ENCODE measurements around the gene ADAMTSL1.

DNA sequence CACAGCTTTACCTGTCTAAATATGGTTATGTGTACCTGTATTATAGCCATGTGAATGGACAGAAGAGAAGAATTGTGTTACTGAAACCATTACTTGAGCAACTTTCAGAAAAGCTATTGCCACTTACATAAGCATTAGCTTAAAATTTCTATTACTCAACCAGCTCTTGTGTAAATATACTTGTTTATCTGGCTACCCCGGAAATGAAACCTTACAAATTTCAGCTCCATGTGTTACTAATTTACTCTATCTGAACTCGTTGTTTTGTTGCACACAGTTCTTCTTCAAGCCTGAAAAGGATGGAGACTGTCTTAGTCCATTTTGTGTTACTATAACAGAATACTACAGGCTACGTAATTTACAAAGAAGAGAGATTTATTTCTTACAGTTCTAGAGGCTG, 22.5 kb upstream of the ADAMTSL1 start:
- TF ChIP-seq POLR2A (IDR thresholded peaks at IDR 0.05), result no peak
- TF ChIP-seq, protein P1, sequence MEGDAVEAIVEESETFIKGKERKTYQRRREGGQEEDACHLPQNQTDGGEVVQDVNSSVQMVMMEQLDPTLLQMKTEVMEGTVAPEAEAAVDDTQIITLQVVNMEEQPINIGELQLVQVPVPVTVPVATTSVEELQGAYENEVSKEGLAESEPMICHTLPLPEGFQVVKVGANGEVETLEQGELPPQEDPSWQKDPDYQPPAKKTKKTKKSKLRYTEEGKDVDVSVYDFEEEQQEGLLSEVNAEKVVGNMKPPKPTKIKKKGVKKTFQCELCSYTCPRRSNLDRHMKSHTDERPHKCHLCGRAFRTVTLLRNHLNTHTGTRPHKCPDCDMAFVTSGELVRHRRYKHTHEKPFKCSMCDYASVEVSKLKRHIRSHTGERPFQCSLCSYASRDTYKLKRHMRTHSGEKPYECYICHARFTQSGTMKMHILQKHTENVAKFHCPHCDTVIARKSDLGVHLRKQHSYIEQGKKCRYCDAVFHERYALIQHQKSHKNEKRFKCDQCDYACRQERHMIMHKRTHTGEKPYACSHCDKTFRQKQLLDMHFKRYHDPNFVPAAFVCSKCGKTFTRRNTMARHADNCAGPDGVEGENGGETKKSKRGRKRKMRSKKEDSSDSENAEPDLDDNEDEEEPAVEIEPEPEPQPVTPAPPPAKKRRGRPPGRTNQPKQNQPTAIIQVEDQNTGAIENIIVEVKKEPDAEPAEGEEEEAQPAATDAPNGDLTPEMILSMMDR (IDR thresholded peaks at IDR 0.05), result no peak
